K562 treated with DMSO at 1 percent for 12 hours (cell line): ENCODE results near the gene HPGDS. TPM values are rescaled to one million over a fixed set of nuclear protein-coding genes. Genes with fewer than 3 reads are reported as not detected.

Experiments used
- total RNA-seq: library from RNA; unstranded; fragments of 300-600 nt; gene quantifications from 2 replicates; pipeline ENCODE4 v1.2.3, GENCODE V29; 2022; ENCODE audit not compliant: insufficient read depth

HPGDS gene
- total RNA-seq, result not detected in 2 replicates

GRCh38 chr4:94342694-94343093 is at the start of gene HPGDS:
TSS of gene HPGDS (minus strand) at chr4:94342836. CDS start at chr4:94334629, 8,207 bp downstream.

Other genes with a start within 250 kb of the HPGDS start
- 4.6 and 14.8 TPM in 2 replicates for gene SMARCAD1, start 135.0 kb downstream of the HPGDS start, total RNA-seq
- 15.8 and 41.7 TPM in 2 replicates for gene PDLIM5, start 109.1 kb upstream of the HPGDS start, total RNA-seq